HepG2 (cell line): ENCODE data around the gene NOXO1. TPM values are rescaled to one million over a fixed set of nuclear protein-coding genes. Genes with fewer than 3 reads are reported as not detected.

Experiments
- AHR ChIP-seq: IDR thresholded peaks from 2 replicates; pipeline ENCODE4 v1.6.1; 2018; ENCODE audit warnings: missing genetic modification reagents, missing compliant biosample characterization
- CREB1 ChIP-seq, 2 experiments: fragments of 450-650 bp in 1 of 2; IDR thresholded peaks; 2 replicates each; pipeline ENCODE4 v1.6.1; 2016 to 2017; ENCODE audit warnings: control low read depth in 1 of 2, mild to moderate bottlenecking in 1 of 2, missing compliant biosample characterization in 1 of 2, missing genetic modification characterization in 1 of 2
- HMG20A ChIP-seq: IDR thresholded peaks from 2 replicates; pipeline ENCODE4 v1.6.1; 2016; ENCODE audit warnings: borderline replicate concordance
- KLF12 ChIP-seq: sonication (generic); formaldehyde crosslinking; IDR thresholded peaks from 2 replicates; pipeline ENCODE4 v1.4.0; 2020; ENCODE audit warnings: missing genetic modification reagents, borderline replicate concordance
- KLF13 ChIP-seq: sonication (generic); formaldehyde crosslinking; IDR thresholded peaks from 2 replicates; pipeline ENCODE4 v1.4.0; 2020; ENCODE audit warnings: mild to moderate bottlenecking, missing genetic modification reagents
- KMT2A ChIP-seq: sonication (generic); formaldehyde crosslinking; IDR thresholded peaks from 2 replicates; pipeline ENCODE4 v1.4.0; 2020; ENCODE audit warnings: missing genetic modification reagents
- PAF1 ChIP-seq: IDR thresholded peaks from 2 replicates; pipeline ENCODE4 v1.6.1; 2016; ENCODE audit warnings: missing genetic modification reagents, missing compliant biosample characterization
- SP1 ChIP-seq, 2 experiments: fragments of 450-650 bp in 1 of 2; sonication (generic) in 1 of 2; formaldehyde crosslinking in 1 of 2; IDR thresholded peaks; 2 replicates each; pipeline versions ENCODE4 v1.4.0 to v1.6.1; 2016 to 2020; ENCODE audit warnings: missing genetic modification reagents in 1 of 2
- SSRP1 ChIP-seq: IDR thresholded peaks from 2 replicates; pipeline ENCODE4 v1.6.1; 2016; ENCODE audit warnings: control low read depth
- ZNF10 ChIP-seq: sonication (generic); formaldehyde crosslinking; IDR thresholded peaks from 2 replicates; pipeline ENCODE4 v1.4.0; 2020; ENCODE audit warnings: mild to moderate bottlenecking, low read depth, missing genetic modification reagents, borderline replicate concordance
- ZNF446 ChIP-seq: sonication (generic); formaldehyde crosslinking; IDR thresholded peaks from 2 replicates; pipeline ENCODE4 v1.5.0; 2020; ENCODE audit warnings: mild to moderate bottlenecking, missing genetic modification reagents
- polyA plus RNA-seq, 8 experiments: library from polyadenylated mRNA; depleted of rRNA in 3 of 8; stranded (reverse) in 7 of 8; unstranded in 1 of 8; fragments of >200 nt; fragmentation: Illumina TruSeq in 4 of 8; extraction: Trizol in 4 of 8; gene quantifications; 2 replicates each; pipeline versions ENCODE4 v1.2.1 to v1.2.3, GENCODE V29; 2011 to 2016; ENCODE audit warnings: low read depth in 4 of 8, missing spikeins in 1 of 8, mixed read lengths in 1 of 8; ENCODE audit not compliant: insufficient read depth in 1 of 8
- total RNA-seq, 5 experiments: library from RNA; depleted of rRNA; stranded (reverse); fragments of >200 nt; fragmentation: Illumina TruSeq; extraction: Trizol; gene quantifications; 2 replicates each; pipeline ENCODE4 v1.2.3, GENCODE V29; 2016; ENCODE audit warnings: low read depth in 1 of 5
- TF ChIP-seq, protein P1 (sequence below): sonication (generic); formaldehyde crosslinking; IDR thresholded peaks from 2 replicates; pipeline ENCODE4 v1.8.1; 2023; ENCODE audit warnings: mild to moderate bottlenecking, inconsistent platforms, moderate library complexity, missing genetic modification reagents, borderline replicate concordance
- TF ChIP-seq, protein P2 (sequence below): sonication (generic); formaldehyde crosslinking; IDR thresholded peaks from 2 replicates; pipeline ENCODE4 v1.5.1; 2020; ENCODE audit warnings: mild to moderate bottlenecking, missing genetic modification reagents, moderate library complexity
- TF ChIP-seq, protein P3 (sequence below): sonication (generic); formaldehyde crosslinking; IDR thresholded peaks from 2 replicates; pipeline ENCODE4 v1.5.0; 2020; ENCODE audit warnings: missing genetic modification reagents
- TF ChIP-seq, protein P4 (sequence below): sonication (generic); formaldehyde crosslinking; IDR thresholded peaks from 2 replicates; pipeline ENCODE4 v1.8.1; 2023; ENCODE audit warnings: mild to moderate bottlenecking, moderate library complexity, missing genetic modification reagents
- TF ChIP-seq, protein P5 (sequence below): IDR thresholded peaks from 2 replicates; pipeline ENCODE4 v1.6.1; 2016; ENCODE audit warnings: low read depth
- TF ChIP-seq, protein P6 (sequence below): sonication (generic); formaldehyde crosslinking; IDR thresholded peaks from 2 replicates; pipeline ENCODE4 v1.4.0; 2020; ENCODE audit warnings: mild to moderate bottlenecking, low read depth, missing genetic modification reagents

Gene NOXO1
- total and polyA plus RNA-seq, 2 of the 13 experiments (the other 11 are each of a cell fraction or from before 2014, with no cell fraction given): 0.69 to 1.4 TPM

DNA sequence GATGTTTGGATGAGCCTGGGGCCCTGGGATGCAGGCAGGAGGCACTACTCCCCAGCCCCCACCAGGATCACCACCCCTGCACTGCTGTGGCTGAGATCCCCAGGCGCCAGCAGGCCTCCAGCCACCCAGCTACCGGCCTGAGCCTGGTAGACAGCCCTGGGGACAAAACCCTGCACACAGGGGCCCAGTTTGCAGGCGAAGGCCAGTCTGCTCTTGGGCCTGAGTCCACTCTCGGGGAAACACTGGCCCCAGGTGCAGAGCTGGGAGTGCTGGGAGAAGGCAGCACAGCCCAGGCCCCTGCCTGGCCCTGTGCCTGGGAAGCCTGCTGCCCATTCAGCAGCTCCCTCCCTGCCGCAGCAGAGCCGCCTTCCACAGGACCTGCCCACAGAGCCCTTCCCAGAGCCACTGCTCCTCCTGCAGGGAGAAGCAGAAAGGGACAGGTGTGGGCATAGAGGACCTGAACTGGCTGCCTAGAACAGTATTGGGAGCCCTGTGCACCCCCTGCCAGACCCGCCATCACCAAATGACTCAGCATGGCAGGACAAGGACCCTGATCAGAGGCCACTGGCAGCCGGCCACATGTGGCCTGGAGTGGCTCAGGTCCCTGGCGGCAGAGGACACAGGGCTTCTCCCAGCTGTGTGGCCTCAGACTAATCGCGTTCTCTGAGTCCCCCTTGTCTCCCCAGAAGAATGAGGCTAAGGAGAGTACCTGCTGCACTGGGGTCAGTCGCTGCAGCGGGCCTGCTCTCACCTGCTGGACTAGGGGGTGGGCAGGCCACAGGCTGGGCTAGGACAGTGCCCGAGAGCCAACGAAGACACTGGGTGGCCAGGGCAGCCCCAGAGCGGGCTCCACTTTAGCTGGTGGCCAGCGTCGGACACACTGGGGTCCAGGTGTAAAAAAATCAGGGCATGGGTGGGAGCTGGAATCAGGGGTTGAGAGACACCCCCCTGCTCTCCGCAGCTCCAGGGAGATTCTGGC lies 48.9 kb downstream of the NOXO1 start (continued):
- TF ChIP-seq CREB1 (IDR thresholded peaks at IDR 0.05) (no peak), CREB1 (CRISPR knock-in tag; IDR thresholded peaks at IDR 0.05) (no peak), SP1 (IDR thresholded peaks at IDR 0.05) (no peak), SP1 (CRISPR knock-in tag; IDR thresholded peaks at IDR 0.05) (0 out of 2 replicates have a peak, but pooled peaks have one; percentile 42), PAF1 (no peak), AHR (CRISPR knock-in tag) (no peak), KLF12 (CRISPR knock-in tag) (no peak), ZNF10 (CRISPR knock-in tag) (no peak), KMT2A (CRISPR knock-in tag) (no peak), KLF13 (no peak; the same call in 1 of the 2 replicates), ZNF446 (CRISPR knock-in tag) (no peak), HMG20A (CRISPR knock-in tag) (no peak), SSRP1 (no peak)
- TF ChIP-seq, protein P1, sequence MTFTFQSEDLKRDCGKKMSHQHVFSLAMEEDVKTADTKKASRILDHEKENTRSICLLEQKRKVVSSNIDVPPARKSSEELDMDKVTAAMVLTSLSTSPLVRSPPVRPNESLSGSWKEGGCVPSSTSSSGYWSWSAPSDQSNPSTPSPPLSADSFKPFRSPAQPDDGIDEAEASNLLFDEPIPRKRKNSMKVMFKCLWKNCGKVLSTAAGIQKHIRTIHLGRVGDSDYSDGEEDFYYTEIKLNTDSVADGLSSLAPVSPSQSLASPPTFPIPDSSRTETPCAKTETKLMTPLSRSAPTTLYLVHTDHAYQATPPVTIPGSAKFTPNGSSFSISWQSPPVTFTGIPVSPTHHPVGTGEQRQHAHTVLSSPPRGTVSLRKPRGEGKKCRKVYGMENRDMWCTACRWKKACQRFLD (CRISPR knock-in tag): no peak
- TF ChIP-seq, protein P2, sequence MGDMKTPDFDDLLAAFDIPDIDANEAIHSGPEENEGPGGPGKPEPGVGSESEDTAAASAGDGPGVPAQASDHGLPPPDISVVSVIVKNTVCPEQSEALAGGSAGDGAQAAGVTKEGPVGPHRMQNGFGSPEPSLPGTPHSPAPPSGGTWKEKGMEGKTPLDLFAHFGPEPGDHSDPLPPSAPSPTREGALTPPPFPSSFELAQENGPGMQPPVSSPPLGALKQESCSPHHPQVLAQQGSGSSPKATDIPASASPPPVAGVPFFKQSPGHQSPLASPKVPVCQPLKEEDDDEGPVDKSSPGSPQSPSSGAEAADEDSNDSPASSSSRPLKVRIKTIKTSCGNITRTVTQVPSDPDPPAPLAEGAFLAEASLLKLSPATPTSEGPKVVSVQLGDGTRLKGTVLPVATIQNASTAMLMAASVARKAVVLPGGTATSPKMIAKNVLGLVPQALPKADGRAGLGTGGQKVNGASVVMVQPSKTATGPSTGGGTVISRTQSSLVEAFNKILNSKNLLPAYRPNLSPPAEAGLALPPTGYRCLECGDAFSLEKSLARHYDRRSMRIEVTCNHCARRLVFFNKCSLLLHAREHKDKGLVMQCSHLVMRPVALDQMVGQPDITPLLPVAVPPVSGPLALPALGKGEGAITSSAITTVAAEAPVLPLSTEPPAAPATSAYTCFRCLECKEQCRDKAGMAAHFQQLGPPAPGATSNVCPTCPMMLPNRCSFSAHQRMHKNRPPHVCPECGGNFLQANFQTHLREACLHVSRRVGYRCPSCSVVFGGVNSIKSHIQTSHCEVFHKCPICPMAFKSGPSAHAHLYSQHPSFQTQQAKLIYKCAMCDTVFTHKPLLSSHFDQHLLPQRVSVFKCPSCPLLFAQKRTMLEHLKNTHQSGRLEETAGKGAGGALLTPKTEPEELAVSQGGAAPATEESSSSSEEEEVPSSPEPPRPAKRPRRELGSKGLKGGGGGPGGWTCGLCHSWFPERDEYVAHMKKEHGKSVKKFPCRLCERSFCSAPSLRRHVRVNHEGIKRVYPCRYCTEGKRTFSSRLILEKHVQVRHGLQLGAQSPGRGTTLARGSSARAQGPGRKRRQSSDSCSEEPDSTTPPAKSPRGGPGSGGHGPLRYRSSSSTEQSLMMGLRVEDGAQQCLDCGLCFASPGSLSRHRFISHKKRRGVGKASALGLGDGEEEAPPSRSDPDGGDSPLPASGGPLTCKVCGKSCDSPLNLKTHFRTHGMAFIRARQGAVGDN (CRISPR knock-in tag): peak; percentile 72
- TF ChIP-seq, protein P3, sequence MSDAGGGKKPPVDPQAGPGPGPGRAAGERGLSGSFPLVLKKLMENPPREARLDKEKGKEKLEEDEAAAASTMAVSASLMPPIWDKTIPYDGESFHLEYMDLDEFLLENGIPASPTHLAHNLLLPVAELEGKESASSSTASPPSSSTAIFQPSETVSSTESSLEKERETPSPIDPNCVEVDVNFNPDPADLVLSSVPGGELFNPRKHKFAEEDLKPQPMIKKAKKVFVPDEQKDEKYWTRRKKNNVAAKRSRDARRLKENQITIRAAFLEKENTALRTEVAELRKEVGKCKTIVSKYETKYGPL (CRISPR knock-in tag): no peak
- TF ChIP-seq, protein P4, sequence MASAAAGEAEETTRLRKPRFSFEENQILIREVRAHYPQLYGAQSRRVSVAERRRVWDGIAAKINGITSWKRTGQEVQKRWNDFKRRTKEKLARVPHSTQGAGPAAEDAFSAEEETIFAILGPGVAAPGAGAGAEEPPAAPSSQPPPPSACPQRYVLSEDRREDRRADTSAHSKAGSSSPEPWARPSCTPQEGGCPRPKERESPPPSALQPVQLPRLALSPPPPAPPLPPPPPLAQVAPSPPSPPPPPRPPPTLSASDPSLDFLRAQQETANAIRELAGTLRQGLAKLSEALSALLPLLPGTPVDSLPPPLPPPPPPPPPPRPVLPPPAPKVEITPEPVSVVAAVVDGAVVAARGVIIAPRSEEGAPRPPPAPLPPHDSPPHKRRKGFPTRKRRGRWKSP (CRISPR knock-in tag): no peak
- TF ChIP-seq, protein P5, sequence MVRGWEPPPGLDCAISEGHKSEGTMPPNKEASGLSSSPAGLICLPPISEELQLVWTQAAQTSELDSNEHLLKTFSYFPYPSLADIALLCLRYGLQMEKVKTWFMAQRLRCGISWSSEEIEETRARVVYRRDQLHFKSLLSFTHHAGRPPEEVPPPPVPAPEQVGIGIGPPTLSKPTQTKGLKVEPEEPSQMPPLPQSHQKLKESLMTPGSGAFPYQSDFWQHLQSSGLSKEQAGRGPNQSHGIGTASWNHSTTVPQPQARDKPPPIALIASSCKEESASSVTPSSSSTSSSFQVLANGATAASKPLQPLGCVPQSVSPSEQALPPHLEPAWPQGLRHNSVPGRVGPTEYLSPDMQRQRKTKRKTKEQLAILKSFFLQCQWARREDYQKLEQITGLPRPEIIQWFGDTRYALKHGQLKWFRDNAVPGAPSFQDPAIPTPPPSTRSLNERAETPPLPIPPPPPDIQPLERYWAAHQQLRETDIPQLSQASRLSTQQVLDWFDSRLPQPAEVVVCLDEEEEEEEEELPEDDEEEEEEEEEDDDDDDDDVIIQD (CRISPR knock-in tag): no peak
- TF ChIP-seq, protein P6, sequence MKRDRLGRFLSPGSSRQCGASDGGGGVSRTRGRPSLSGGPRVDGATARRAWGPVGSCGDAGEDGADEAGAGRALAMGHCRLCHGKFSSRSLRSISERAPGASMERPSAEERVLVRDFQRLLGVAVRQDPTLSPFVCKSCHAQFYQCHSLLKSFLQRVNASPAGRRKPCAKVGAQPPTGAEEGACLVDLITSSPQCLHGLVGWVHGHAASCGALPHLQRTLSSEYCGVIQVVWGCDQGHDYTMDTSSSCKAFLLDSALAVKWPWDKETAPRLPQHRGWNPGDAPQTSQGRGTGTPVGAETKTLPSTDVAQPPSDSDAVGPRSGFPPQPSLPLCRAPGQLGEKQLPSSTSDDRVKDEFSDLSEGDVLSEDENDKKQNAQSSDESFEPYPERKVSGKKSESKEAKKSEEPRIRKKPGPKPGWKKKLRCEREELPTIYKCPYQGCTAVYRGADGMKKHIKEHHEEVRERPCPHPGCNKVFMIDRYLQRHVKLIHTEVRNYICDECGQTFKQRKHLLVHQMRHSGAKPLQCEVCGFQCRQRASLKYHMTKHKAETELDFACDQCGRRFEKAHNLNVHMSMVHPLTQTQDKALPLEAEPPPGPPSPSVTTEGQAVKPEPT (CRISPR knock-in tag): no peak
